ENCODE measurements around the gene CORO2B. TPM values are rescaled to one million over a fixed set of nuclear protein-coding genes. Genes with fewer than 3 reads are reported as not detected.

Gene CORO2B
- total and polyA plus RNA-seq, 2 of the 13 experiments (the other 11 are each of a cell fraction or from before 2014, with no cell fraction given) = 0.35 to 0.63 TPM

DNA sequence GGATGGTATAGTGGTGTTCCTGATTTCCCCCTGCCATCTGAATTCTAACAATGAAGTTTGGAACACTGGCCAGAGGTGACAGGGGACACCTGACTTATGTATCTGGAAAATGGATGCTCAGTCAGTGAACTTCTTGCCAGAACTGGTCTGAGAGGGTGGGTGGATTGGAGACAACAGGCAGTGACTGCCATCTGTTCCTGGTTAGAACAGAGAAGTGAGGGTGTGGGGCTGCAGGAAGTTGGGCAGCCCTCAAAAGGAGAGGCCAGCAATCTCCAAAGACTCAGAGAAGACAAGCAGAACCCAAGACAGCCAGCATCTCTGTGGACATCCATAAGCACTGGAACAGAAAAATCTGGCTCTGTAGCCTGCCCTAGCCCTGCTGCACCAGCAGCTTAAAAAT is 191.4 kb downstream of the CORO2B start:
- no peaks in the 10 kb centered on the region for H3K9me3 ChIP-seq (ENCODE audit: low read length)
- no peak overlapping the region for H3K9ac ChIP-seq (ENCODE audit: insufficient read depth, low read depth, low read length)
- H3K4me3 ChIP-seq (replicated peaks in 1 of 3; ENCODE audit: insufficient read depth in 1 of 3, low read depth in 2 of 3, low read length in 3 of 3) = no peak overlapping the region
- ATAC-seq (no peak), DNase-seq (ENCODE audit: low spot score) (no peak), FAIRE-seq (no peak)
- no TSS peak for BruUV-seq (replicated peaks)
- H3K27ac ChIP-seq (ENCODE audit: extremely low read length, insufficient read depth, low read length) = no peak overlapping the region
- no peaks in the 10 kb centered on the region for H4K20me1 ChIP-seq (ENCODE audit: insufficient read depth, low read length)
- intact Hi-C loops (cut with micrococcal nuclease; ENCODE audit: unreplicated experiment) = loop anchor here (5.0 kb wide), 1 partner anchor 463 kb away; no protein-coding TSS in a partner anchor
- in situ Hi-C loops (cut with HindIII; ENCODE audit: extremely low pct_ligation_motif_present, low pct_unique_long_range_greater_than_20kb) = no loop called here
- no peak overlapping the region for H3K4me2 ChIP-seq (ENCODE audit: low read depth, low read length)
- POLR2A ChIA-PET = no interaction called here
- no peaks in the 10 kb centered on the region for H3K79me2 ChIP-seq (ENCODE audit: insufficient read depth, low read length)
- no peaks in the 10 kb centered on the region for H3K4me1 ChIP-seq (ENCODE audit: insufficient read depth, low read length)
- no peaks in the 10 kb centered on the region for H3K36me3 ChIP-seq (replicated peaks in 1 of 2; ENCODE audit: control insufficient read depth in 1 of 2, insufficient read depth in 2 of 2, low read length in 2 of 2)
- H3K27me3 ChIP-seq (ENCODE audit: control insufficient read depth in 1 of 2, insufficient read depth in 2 of 2, low read length in 2 of 2) = peaks cover 0 to 6% of the 10 kb centered on the region in 2 experiments; a peak in 1 of 5 replicates
- CTCF ChIA-PET (ENCODE audit: low intra/inter-chr PET ratio, low total read pairs) = no interaction called here
- no peak overlapping the region for H2AFZ ChIP-seq (ENCODE audit: low read length)
- TF ChIP-seq ZNF468 (CRISPR knock-in tag; IDR thresholded peaks at IDR 0.05) (no peak), ARID2 (CRISPR knock-in tag; IDR thresholded peaks at IDR 0.05; ENCODE audit: borderline replicate concordance) (no peak), CEBPG (CRISPR knock-in tag; IDR thresholded peaks at IDR 0.05) (no peak), ZNF335 (CRISPR knock-in tag; IDR thresholded peaks at IDR 0.05) (no peak), NPAS2 (CRISPR knock-in tag; IDR thresholded peaks at IDR 0.05; ENCODE audit: borderline replicate concordance) (no peak), ZNF253 (CRISPR knock-in tag; IDR thresholded peaks at IDR 0.05; ENCODE audit: borderline replicate concordance) (no peak), ZNF33B (CRISPR knock-in tag; IDR thresholded peaks at IDR 0.05) (no peak), HDAC6 (IDR thresholded peaks at IDR 0.05; ENCODE audit: low read depth, low read length) (no peak), ZNF790 (CRISPR knock-in tag; IDR thresholded peaks at IDR 0.05; ENCODE audit: borderline replicate concordance) (no peak), HOMEZ (CRISPR knock-in tag; IDR thresholded peaks at IDR 0.05; ENCODE audit: low read depth) (no peak), ZSCAN29 (CRISPR knock-in tag; conservative IDR thresholded peaks at IDR 0.05) (no peak), KDM5A (IDR thresholded peaks at IDR 0.05; ENCODE audit: borderline replicate concordance, low read length) (no peak), NFE2L1 (CRISPR knock-in tag; IDR thresholded peaks at IDR 0.05; ENCODE audit: borderline replicate concordance) (no peak), TBL1XR1 (IDR thresholded peaks at IDR 0.05; ENCODE audit: borderline replicate concordance, low read length, partially characterized antibody) (no peak), ZBTB8A (CRISPR knock-in tag; IDR thresholded peaks at IDR 0.05; ENCODE audit: borderline replicate concordance, low read depth) (no peak), ARNT (IDR thresholded peaks at IDR 0.05) (no peak)
- TF ChIP-seq, protein P1, sequence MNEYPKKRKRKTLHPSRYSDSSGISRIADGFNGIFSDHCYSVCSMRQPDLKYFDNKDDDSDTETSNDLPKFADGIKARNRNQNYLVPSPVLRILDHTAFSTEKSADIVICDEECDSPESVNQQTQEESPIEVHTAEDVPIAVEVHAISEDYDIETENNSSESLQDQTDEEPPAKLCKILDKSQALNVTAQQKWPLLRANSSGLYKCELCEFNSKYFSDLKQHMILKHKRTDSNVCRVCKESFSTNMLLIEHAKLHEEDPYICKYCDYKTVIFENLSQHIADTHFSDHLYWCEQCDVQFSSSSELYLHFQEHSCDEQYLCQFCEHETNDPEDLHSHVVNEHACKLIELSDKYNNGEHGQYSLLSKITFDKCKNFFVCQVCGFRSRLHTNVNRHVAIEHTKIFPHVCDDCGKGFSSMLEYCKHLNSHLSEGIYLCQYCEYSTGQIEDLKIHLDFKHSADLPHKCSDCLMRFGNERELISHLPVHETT (CRISPR knock-in tag; conservative IDR thresholded peaks at IDR 0.05) = no peak

Data from HepG2 (cell line).